NCI-H146 (cell line): ENCODE data around the gene APOBEC3H.
A peak's percentile ranks its signal among the peaks of the same experiment; 100 is the strongest.

Source experiments
- DNase-seq: peaks from one replicate; lab custom pipeline; 2025; lab: John Stamatoyannopoulos, UW

The APOBEC3H gene

DNA sequence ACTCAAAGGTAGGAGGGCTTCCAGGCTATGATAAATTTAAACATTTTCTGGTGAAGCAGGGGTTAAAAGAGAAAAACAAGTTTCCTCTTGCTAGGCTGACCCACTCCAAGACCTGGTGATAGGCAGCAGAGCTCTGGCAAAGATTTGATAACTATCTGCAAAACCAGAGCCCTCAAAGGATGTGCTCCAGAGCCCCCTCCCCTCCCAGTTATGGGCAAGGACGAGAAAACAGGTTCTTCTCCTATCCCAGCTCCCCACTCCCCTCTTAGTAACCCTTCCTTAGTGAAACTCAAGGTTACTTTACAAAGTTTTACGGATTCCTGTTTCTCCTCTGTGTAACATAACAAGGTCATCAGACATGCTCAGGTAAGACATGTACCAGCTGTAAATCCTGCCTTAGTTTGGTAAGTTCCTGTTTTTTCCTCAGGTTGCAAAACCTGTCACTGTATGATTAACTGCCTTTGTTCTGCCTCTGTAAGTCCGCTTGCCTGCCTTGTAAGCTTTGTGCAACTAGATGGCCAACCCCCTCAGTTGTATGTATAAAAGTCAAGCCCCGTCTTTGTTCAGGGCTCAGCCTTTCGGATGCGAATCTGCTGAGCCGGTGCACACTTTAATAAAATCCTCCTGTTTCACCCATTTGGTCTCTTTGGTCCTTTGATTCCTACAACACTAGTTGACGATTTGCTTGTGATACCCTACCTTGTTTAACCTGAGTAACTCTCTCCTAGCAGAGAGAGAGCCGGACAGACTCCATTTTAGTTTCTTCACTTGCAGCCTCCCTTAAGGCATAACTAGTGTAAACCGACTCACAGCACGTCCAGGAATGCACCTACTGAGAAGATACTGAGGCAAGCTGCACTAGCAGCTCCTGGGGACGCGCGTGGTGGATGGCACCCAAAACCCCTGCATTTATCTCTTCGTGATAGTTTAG lies 13.9 kb downstream of the APOBEC3H start:
- DNase-seq: no peak

DNA sequence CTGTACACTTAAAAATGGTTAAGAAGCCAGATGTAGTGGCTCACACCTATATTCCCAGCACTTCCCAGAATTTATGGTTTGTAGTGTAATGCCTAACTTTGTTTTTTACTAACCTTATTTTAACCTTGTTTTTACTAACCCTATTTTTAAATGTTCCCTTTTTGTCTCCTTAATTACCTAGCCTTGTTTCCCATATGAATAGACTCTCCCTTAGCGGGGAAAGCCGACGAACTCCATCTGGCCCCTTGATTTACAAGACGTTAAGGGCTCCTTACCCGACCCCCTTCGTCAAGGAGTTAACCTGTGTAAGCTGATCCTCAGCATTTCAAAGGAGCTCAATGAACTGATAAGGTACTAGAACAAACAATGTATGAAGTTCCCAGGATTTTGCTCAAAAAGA lies 17.1 kb downstream of the APOBEC3H start:
- DNase-seq: no peak

DNA sequence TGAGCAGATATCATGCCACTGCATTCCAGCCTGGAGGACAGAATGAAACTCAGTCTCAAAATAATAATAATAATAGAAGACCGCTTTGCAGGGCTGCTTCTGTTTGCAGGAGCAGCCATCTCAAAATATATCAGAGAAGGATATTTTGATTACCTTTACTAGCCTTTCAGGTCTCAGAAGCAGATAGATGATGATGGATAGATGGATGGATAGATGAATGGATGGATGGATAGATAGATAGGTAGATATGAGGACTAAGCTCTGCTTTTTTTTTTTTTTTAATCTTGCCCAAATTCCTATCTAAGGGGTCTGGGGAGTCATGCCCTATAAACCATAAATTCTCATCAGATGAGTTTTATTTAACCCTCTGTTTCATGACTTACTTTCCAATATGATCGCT lies 18.5 kb downstream of the APOBEC3H start:
- DNase-seq: no peak

DNA sequence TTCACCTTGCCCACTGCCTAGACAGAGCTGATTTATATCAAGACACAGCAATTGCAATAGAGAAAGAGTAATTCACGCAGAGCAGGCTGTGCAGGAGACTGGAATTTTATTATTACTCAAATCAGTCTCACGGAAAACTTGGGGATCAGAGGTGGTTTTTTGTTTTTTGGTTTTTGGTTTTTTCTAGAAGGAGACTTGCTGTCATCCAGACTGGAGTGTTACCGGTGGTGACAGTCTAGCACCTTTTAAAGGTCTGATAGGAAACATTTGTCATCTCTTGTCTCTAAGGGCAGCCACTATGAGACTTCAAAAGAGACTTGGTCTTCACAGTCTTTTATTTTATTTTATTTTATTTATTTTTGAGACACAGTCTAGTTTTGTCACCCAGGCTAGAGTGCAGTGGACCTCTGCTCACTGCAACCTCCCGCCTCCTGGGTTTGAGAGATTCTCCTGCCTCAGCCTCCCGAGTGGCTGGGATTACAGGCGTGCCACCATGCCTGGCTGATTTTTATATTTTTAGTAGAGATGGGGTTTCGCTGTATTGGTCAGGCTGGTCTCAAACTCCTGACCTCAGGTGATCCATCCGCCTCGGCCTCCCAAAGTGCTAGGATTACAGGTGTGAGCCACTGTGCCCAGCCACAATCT lies 19.1 kb downstream of the APOBEC3H start:
- no peak for DNase-seq

DNA sequence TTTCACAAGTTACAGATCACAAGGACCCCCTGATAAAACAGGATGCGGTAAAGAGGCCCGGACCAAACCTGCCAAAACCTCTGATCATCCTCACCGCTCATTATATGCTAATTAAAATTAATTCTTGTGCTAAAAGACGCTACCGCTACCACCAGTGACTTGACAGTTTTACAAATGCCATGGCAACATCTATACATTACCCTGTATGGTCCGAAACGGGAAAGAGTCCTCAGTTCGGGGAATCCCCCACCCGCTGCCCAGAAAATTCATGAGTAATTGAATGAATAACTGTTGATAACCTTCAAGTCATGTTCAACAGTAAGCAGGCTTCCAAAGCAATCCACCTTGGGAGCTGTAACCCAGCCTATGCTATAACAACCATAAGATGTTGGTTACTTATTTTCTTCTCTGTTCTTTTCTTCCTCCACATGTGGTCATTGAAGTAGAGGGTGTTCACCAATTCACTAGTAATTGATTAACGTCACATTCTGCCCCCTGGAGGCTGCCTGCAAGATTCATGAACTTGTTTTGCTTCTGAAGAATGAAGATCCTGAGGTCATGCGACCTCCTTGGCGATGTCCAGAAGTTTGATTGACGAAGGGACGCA lies 20.6 kb downstream of the APOBEC3H start:
- peak; percentile 28 for DNase-seq

DNA sequence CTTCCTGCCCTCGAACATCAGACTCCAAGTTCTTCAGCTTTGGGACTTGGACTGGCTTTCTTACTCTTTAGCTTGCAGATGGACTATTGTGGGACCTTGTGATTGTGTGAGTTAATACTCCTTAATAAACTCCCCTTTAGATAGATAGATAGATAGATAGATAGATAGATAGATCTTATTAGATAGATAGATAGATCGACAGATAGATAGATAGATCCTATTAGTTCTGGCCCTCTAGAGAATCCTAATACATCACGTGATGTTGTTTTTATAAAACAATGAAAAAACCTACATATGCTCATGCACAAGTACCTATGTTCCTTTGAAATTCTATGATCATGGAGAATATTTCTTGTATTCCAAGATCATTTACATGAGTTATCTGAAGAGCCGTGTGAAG lies 23.9 kb downstream of the APOBEC3H start:
- no peak for DNase-seq

DNA sequence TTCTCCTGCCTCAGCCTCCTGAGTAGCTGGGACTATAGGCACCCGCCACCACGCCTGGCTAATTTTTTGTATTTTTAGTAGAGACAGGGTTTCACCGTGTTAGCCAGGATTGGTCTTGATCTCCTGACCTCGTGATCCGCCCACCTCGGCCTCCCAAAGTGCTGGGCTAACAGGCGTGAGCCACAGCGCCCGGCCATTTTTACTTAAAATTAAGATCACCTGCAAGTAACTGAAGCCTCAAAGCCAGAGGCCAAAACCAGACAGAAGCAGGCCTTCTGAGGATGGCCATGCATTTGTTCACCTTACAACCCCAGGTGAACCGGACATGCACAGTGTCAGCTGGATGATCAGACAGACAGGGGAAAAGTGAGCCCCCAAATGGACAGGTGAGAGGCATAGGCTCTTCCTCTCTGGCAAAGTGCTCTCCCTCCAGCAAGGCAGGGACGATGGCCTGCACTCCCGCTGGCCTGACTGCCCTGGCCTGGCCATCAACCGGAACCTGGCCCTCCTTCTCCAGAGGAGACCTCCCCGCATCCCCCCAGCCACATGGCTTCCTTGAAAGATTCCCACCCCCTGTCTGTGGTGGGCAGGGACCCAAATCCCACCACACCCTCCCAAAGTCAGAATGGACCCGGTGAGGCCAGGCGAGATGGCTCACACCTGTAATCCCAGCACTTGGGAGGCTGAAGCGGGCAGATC lies 25.9 kb downstream of the APOBEC3H start:
- DNase-seq: no peak

DNA sequence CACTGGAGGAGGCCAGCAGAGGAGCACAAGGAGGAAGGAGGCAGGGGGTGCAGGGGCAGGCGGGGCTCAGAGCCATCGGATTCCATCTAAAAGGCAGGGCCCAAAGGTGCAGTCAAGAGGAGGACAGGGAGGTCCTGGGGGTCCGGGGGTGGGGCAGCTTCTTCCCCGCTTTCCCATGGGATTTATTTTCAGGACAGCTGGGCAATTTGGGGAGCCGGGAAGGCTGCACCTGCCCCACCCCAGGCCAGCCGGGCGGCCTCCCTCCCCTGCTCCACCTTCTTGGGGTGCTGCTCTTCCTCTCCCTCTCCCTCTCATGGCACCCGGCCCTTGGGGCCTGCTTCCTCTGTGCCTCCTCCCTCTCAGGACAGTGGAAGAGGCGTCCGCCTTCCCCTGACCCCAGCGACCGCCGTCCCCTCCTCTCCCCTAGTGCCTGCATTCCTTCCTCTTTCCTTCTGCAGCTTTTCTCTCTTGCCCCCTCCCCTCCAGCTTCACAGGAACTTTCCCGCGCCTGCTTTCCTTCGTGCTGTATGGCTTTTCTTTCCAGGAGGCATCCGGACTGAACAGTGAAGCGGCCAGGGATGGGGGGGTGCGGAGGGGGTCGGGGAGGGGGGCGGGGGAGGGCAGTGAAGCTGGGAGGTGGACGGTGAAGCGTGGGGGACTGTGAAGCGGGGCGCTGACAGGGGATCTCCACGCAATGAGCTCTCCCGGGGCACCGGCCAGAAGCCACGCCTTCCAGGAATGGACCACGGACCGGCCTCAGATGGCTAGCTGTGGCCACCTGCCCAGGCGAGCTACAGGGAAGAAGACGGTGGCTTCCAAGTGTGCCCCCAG lies 26.9 kb downstream of the APOBEC3H start:
- no peak for DNase-seq

DNA sequence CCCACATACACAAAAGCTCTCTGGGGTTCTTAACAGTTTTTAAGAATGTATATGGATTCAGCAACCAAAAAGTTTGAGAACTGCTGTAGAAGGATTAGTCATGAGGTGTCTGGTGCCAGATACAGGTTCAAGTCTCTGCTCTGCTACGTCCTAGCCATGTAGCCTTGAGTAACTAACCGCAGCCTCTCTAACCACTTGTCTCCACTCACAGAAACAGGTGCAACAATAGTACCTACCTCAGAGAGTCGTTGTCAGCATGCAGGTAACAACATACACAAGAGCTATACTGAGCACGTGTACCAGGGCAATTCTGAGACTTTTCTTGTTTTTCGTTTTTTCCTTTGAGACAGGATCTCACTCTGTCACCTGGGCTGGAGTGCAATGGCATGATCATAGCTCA lies 28.6 kb downstream of the APOBEC3H start:
- DNase-seq: no peak

DNA sequence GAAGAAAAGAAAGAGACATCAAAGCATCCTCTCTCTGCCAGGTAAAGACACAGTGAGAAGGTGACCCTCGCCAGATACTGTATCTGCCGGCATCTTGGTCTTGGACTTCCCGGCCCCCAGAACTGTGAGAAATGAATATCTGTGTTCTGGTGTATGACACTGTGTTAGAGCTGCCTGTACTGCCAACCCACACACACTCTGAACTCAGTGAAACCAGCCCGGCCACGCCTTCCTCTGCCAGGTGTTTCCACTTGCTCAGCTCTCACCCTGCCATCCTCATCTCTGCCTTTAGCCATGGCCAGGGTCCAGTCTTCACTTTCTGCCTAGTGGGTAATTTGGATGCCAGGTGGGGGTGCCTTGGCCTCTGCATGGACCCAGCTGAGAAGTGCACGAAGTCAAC lies 31.5 kb downstream of the APOBEC3H start:
- no peak for DNase-seq

DNA sequence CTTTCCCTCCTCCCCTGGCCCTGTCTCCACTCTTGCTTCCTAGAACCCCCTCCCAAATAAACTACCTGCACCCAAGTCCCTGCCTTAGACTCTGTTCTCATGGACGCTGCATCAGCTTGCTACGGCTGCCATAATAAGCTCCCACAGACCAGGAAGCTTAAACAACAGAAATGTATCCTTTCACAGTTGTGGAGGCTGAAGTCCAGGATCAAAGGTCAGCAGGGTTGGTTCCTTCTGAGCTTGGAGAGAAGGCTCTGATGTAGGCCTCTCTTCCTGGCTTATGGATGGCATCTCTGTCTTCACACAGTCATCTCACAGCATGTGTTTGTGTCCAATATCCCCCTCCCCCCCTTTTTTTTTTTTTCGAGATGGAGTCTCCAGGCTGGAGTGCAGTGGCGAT lies 32.0 kb downstream of the APOBEC3H start:
- no peak for DNase-seq

DNA sequence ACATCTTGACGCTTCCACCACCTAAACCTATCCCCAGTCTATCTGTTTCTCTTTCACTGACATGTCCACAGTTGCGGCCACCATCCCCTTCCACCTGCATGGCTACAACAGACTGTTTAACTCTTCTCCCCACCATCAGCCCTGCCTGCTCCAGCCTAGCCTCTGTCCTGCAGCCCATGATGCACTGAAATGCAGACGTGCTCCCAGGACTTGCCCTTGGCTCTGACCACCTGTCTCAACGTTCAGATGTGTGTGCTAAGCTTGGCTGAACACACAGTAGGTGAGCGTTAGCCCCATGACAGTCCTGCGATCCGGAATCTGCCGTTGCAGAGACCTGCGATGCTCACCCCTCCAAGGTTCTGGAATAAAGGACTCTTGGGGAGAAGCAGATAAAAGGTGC lies 32.7 kb downstream of the APOBEC3H start:
- no peak for DNase-seq

DNA sequence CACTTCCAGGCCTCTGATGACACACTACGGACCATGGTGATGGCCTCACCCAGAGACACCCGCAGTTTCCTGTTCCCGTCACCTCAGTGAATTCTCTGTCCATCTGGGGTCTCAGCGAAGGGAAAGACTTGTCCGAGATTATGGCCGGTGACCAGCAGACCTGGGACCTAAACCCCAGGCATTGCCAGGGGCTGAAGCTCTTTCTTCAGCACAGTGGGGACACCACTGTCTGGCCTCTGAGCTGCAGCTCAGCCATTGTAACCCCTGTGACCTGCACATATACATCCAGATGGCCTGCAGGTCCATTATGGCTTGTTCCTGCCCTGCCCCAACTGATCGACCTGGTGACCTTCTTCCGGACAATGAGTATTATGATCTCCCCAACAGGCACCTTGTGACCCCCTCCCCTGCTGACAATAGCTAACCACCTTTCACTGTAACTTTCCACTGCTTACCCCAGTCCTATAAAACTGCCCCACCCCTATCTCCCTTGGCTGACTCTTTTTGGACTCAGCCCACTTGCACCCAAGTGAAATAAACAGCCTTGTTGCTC lies 33.2 kb downstream of the APOBEC3H start:
- no peak for DNase-seq

DNA sequence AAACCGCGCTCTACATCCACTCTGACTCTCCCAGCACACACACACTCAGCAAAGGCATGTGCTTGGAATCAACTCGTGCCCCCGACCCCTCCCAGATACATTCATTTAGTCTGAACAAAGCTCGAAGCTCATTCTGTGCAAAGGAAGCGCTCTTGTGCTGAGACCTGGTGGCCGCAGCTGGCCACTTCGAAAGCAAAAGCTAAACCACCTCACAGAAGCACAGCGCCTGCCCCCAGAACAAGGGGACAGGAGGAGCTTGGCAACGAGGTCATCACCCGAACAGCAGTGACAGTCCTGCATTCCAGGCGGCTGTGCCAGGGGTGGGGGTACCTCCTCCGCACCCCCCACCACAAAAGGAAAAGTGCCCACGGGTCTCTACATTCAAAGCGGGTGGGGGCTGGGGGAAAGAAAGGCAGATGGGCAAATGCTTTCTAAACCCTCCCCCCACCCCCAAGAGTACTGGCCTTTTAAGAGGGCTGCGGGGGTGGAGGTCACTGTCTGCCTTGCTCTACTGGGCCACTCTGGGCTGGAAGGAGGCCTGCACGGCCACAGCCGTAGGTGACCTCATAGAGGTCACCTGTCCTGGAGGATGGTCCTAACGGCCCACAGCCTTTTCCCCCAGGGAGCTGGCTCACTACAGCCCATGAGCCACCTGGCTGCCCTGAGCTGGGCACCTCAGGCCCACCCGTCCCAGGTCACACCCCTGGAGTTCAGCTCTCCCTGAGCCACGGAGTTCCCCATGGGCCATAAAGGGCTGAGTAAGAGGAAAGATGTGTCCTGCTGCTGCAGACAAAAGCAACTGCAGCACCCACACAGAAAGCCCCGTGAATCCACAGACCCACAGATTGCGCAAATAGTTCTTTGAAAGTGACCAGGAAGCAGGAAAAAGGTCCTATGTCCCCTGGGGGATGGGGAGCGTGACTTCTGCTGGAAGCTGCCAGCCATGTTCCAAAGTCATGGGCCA lies 34.1 kb downstream of the APOBEC3H start:
- DNase-seq: no peak

DNA sequence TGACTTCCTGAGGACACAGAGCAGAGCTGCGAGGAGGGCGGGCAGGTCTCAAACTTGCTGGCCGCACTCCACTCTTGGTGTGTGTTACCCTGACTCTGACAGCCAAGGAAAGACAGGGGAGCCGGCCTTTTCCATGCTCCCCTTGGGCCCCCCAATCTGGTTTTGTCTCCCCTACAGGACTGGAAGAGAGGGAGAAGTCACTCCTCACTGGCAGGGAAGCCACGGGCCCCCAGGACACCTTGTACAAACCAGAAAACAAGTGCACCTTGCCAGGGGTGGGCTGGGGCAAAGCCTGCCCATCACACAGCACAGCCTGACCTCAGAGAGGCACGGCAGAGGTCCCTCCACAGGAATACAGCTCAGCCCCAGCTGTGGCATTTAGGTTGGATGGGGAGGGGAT lies 35.2 kb downstream of the APOBEC3H start:
- DNase-seq: no peak

DNA sequence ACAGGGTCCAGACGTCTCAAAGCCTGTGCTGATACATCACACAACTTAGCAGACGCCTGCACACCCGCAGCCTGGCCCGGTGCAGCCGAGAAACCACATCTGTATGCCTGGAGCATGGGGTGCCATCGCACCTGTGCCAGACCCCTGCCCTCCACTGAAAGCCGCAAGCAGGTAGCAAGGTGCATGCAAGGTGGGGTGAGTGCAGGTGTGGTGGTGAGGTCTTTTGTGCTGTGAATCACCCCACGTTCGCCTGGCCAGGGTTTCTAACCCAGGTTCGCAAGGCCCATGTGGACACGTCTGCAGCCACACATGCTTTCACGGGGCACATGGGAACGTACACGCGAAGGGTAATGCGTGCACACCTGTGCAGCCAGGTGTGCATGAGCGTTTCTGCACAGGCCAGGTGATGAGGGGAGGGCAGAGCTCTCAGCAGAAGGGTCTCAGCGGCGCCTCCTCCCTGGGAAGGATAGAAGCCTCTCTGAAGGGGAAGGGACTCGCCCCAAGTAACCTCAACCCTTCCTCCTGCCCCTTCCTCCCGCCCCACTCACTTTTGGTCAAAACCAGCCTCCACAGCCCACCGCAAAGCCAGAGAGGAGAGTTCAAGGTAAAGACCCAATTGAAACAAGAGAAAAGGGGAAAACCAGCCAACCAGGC lies 36.0 kb downstream of the APOBEC3H start:
- no peak for DNase-seq

DNA sequence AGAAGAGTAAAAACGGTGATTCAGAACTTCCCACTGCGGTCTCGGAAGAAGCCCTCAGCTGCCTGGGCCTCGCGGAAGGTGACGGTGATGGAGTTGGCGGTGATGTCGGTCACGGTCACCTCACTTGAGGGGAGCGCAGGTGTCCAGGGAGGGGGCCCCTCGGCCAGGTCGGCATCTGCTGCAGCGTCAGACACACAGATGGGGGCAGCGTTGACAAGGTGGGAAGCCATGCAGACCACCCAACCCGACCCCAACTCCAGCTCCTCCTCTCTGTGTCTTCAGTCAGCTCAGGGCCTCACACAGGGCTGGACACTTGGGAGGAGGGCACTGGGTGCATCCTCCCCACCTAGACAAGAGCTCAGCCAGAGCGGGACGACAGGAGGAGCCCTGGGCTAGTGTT lies 36.8 kb downstream of the APOBEC3H start:
- no peak for DNase-seq

DNA sequence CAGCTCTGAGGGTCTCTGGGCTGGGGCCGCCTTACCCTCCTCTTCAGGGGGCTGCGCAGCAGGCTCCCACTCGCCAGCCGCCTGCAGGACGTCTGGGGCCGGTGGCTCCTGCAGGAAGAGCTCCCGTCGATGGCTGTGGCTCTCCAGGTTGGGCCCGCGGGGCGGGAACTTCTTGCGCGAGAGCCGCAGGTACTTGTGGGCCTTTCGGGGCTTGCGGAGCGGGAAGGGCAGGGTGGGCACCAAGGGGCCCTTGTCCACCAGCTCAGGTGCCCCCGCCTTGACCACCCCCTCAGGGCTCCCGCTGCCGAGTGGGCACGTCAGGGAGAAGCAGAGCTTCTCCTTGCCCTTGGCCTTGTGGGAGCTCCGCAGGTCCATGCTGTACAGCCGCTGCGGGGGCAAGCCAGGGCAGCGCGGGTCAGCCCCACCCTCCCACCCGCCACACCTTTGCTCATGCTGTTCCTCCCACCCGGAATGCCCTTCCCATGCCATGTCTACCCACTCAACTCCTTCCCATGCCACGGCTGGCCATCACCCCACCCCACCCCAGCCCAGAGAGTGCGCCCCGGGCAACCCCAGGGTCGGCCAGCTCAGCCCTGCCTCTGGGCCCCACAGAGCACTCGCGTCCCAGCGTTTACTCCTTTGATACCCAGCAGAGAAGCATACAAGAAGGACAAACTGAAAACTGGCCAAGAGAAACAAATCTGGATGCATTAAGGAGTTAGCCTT lies 37.5 kb downstream of the APOBEC3H start:
- DNase-seq: no peak
